Spleen (tissue), 11 donors: ENCODE results near the gene SEMA4A. TPM values are rescaled to one million over a fixed set of nuclear protein-coding genes. Genes with fewer than 3 reads are reported as not detected.
"Not testable (repeated sequence)": the region's sequence is repeated elsewhere in the genome, so short reads cannot be mapped to it uniquely, and the experiment has no call there.

Experiments used
- DNase-seq: peaks from one replicate; pipeline ENCODE4 v3.0.0-alpha.2; 2020
- H3K27ac ChIP-seq, 8 donors: fragments of 200-600 bp; sonication (generic) in 7 of 8; 1 replicate in 4 of 8; 2 replicates in 4 of 8; pipeline versions ENCODE4 v1.5.0 to v1.8.0; 2016 to 2021; ENCODE audit warnings: inconsistent platforms in 4 of 8, mild to moderate bottlenecking in 4 of 8, moderate library complexity in 1 of 8
- H3K27me3 ChIP-seq, 7 donors: fragments of 200-600 bp; sonication (generic) in 6 of 7; replicated peaks in 1 of 7; 1 replicate in 4 of 7; 2 replicates in 3 of 7; pipeline versions ENCODE4 v1.5.0 to v1.8.0; 2016 to 2021; ENCODE audit warnings: inconsistent platforms in 3 of 7, mild to moderate bottlenecking in 1 of 7
- H3K36me3 ChIP-seq, 6 donors: fragments of 200-600 bp; sonication (generic) in 5 of 6; 1 replicate in 4 of 6; 2 replicates in 2 of 6; pipeline versions ENCODE4 v1.5.0 to v1.8.0; 2016 to 2021; ENCODE audit warnings: inconsistent platforms in 2 of 6
- H3K4me1 ChIP-seq, 6 donors: fragments of 200-600 bp; sonication (generic) in 5 of 6; 1 replicate in 3 of 6; 2 replicates in 3 of 6; pipeline versions ENCODE4 v1.5.0 to v1.8.0; 2016 to 2021; ENCODE audit warnings: inconsistent platforms in 3 of 6
- H3K4me3 ChIP-seq, 8 donors: fragments of 200-600 bp; sonication (generic) in 7 of 8; 1 replicate in 4 of 8; 2 replicates in 4 of 8; pipeline versions ENCODE4 v1.5.0 to v1.8.0; 2016 to 2021; ENCODE audit warnings: inconsistent platforms in 4 of 8, mild to moderate bottlenecking in 4 of 8, moderate library complexity in 2 of 8
- H3K9me3 ChIP-seq, 8 donors: fragments of 200-600 bp; sonication (generic) in 7 of 8; 1 replicate in 4 of 8; 2 replicates in 4 of 8; pipeline versions ENCODE4 v1.5.0 to v1.8.0; 2016 to 2021; ENCODE audit warnings: inconsistent platforms in 4 of 8
- POLR2A ChIP-seq, 3 donors: fragments of 450-650 bp; IDR thresholded peaks; one replicate each; pipeline ENCODE4 v1.5.1; 2017; ENCODE audit warnings: antibody characterized with exemption in 3 of 3, mild to moderate bottlenecking in 1 of 3
- POLR2AphosphoS5 ChIP-seq, 3 donors: sonication (generic); formaldehyde crosslinking; IDR thresholded peaks; one replicate each; pipeline ENCODE4 v1.5.1; 2017; ENCODE audit warnings: antibody characterized with exemption in 3 of 3
- WGBS, 5 donors: extraction: QIAGEN DNeasy Blood & Tissue Kit in 3 of 5; methylation state at CpG; one replicate each; pipeline versions ENCODE4 v1.1.5 to v1.1.7; 2013 to 2018; 5-methylcytosine and 5-hydroxymethylcytosine counted together
- intact Hi-C: fragments of 100-400 bp; cut with DNase I; formaldehyde crosslinking; loops from one replicate; pipeline ENCODE4 v1.15.0; 2023; ENCODE audit warnings: low total_unique reads
- polyA plus RNA-seq, 3 donors: library from polyadenylated mRNA; stranded (reverse); fragments of 200-250 nt; gene quantifications; one replicate each; pipeline ENCODE4 v1.2.1, GENCODE V29; 2013
- total RNA-seq, 7 donors: library from RNA; depleted of rRNA in 3 of 7; stranded (reverse); fragments of >200 nt in 3 of 7; fragmentation: NEBNext Ultra II Directional in 4 of 7; extraction: Animal tissue kit (Norgen Biotek cat#: 25700) in 4 of 7; gene quantifications; one replicate each; pipeline versions ENCODE4 v1.1.0 to v1.2.1, GENCODE V29; 2016 to 2021
- TF ChIP-seq, protein P1 (sequence below), 11 experiments: fragments of 200-600 bp in 7 of 11; fragments of 450-650 bp in 4 of 11; sonication (generic) in 4 of 11; IDR thresholded peaks in 8 of 11; conservative IDR thresholded peaks in 3 of 11; 1 replicate in 7 of 11; 2 replicates in 4 of 11; pipeline versions ENCODE4 v1.4.0 to v1.8.0; 2016 to 2021; ENCODE audit warnings: antibody characterized with exemption in 11 of 11, inconsistent platforms in 4 of 11, mild to moderate bottlenecking in 1 of 11
- donor health status: healthy with polysubstance abuse.
- donor health status: DM: no; HTN: no; CAD: no; lungs with moderate emphysema.
- donor health status: DM: no; HTN: no; CAD: no.
- donor health status: Bipolar disorder and iron deficiency.
- donor health status: healthy.
- donor health status: DM: no; HTN: no; CAD: no.
- donor health status: DM: yes; HTN: yes; CAD: no.

SEMA4A gene
- total and polyA plus RNA-seq, 10 donors, result 7.1 to 65.9 (median 33.2) TPM

DNA sequence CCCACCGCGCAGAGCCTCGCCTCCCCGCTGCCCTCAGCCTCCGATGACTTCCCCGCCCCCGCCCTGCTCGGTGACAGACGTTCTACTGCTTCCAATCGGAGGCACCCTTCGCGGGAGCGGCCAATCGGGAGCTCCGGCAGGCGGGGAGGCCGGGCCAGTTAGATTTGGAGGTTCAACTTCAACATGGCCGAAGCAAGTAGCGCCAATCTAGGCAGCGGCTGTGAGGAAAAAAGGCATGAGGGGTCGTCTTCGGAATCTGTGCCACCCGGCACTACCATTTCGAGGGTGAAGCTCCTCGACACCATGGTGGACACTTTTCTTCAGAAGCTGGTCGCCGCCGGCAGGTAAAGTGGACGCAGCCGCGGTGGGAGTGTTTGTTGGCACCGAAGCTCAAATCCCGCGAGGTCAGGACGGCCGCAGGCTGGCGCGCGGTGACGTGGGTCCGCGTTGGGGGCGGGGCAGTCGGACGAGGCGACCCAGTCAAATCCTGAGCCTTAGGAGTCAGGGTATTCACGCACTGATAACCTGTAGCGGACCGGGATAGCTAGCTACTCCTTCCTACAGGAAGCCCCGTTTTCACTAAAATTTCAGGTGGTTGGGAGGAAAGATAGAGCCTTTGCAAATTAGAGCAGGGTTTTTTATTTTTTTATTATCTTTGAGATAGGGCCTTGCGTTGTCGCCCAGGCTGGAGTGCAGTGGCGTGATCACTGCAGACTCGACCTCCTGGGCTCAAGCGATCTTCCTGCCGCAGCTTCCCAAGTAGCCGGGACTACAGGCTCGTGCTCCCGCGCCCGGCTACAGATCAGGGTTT, 59.7 kb downstream of the SEMA4A start, which contains the start of gene PMF1:
PMF1 (plus strand) TSS at position 175 of the 811 bp plus-strand sequence; CDS start at position 184, 9 bp downstream.
- Histone ChIP-seq H3K27me3 (no peaks in the 10 kb centered on the region), H3K9me3 (no peaks in the 10 kb centered on the region), H3K36me3 (peaks cover 0 to 68% (median 18%) of the 10 kb centered on the region in 6 donors), H3K4me3 (peak within 1 kb of the TSS; percentile 38 to 82 (median 57)), H3K4me1 (peaks cover 24 to 59% (median 39%) of the 10 kb centered on the region in 6 donors), H3K27ac (peak within 1 kb of the TSS; percentile 93 to 99 (median 98))
- DNase-seq, result peak; percentile 98
- WGBS, 5 donors, result 0% methylated on average over 34 to 61 of the region's 61 CpGs
- intact Hi-C loops, result no loop called here
- TF ChIP-seq POLR2AphosphoS5 (IDR thresholded peaks at IDR 0.05) (peak; percentile 91 to 95 (median 95)), POLR2A (IDR thresholded peaks at IDR 0.05) (no peak)
- TF ChIP-seq, protein P1, sequence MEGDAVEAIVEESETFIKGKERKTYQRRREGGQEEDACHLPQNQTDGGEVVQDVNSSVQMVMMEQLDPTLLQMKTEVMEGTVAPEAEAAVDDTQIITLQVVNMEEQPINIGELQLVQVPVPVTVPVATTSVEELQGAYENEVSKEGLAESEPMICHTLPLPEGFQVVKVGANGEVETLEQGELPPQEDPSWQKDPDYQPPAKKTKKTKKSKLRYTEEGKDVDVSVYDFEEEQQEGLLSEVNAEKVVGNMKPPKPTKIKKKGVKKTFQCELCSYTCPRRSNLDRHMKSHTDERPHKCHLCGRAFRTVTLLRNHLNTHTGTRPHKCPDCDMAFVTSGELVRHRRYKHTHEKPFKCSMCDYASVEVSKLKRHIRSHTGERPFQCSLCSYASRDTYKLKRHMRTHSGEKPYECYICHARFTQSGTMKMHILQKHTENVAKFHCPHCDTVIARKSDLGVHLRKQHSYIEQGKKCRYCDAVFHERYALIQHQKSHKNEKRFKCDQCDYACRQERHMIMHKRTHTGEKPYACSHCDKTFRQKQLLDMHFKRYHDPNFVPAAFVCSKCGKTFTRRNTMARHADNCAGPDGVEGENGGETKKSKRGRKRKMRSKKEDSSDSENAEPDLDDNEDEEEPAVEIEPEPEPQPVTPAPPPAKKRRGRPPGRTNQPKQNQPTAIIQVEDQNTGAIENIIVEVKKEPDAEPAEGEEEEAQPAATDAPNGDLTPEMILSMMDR (IDR thresholded peaks at IDR 0.05 in 8 of 11, conservative IDR thresholded peaks at IDR 0.05 in 3 of 11), result peak in 4 of 11 experiments; percentile 16 to 41 (median 31)

DNA sequence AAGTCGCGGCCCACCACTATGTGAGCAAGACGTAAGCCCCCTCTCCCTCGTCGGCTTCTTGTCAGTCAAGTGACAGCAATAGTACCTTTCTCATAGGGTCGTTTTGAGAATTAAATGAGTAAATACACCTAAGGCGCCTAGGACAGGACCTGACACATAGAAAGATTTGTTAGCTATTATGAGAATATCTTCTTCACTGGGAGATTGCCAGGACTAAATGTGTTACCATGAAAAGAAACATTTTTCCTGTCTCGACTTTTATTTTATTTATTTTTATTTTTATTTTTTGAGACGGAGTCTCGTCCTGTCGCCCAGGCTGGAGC, 60.2 kb downstream of the SEMA4A start:
- H3K36me3 ChIP-seq, result peaks cover 0 to 63% (median 13%) of the 10 kb centered on the region in 6 donors
- H3K27ac ChIP-seq, result peak overlapping the region; percentile 93 to 99 (median 98)
- H3K4me1 ChIP-seq, result peaks cover 27 to 64% (median 44%) of the 10 kb centered on the region in 6 donors
- no peak for DNase-seq
- H3K27me3 ChIP-seq, result no peaks in the 10 kb centered on the region
- no peaks in the 10 kb centered on the region for H3K9me3 ChIP-seq
- 21 to 30% (median 26%) methylated on average over 11 of the region's 11 CpGs for WGBS, 5 donors
- intact Hi-C loops, result no loop called here
- TF ChIP-seq POLR2A (IDR thresholded peaks at IDR 0.05) (no peak), POLR2AphosphoS5 (IDR thresholded peaks at IDR 0.05) (no peak)
- TF ChIP-seq, protein P1 (IDR thresholded peaks at IDR 0.05 in 8 of 11, conservative IDR thresholded peaks at IDR 0.05 in 3 of 11), result no peak
- peak overlapping the region; percentile 38 to 82 (median 57) for H3K4me3 ChIP-seq

DNA sequence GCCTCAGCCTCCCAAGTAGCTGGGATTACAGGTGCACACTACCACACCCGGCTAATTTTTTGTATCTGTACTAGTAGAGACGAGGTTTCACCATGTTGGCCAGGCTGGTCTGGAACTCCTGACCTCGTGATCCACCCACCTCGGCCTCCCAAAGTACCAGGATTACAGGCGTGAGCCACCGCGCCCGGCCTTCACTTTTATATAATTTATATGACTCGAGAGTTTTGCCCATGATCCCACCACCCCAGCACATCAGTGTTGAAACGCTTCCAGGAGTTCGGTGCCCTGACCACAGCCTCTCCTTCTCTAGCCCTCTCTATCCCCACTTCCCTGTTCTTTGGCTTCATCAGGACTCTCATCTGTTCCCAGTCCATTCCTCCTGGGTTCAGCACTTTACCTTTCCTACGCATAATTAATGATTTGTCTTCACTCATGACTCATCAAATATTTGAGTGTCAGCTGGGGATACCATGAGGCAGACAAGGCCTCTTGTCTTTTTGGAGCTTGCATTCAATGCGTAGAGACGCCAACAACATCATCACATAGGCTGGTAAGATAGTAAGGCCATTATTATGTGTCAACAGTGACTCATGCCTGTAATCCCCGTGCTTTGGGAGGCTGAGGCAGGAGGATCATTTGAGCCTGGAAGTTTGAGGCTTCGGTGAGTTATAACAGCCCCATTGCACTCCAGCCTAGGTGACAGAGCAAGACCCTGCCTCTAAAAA, 60.8 kb downstream of the SEMA4A start:
- Histone ChIP-seq H3K4me3 (peak overlapping the region in 7 of 8 donors; percentile 53 to 82 (median 58)), H3K36me3 (peaks cover 0 to 59% (median 10%) of the 10 kb centered on the region in 6 donors), H3K9me3 (no peaks in the 10 kb centered on the region), H3K27me3 (no peaks in the 10 kb centered on the region), H3K27ac (peak overlapping the region in 7 of 8 donors; percentile 93 to 99 (median 97)), H3K4me1 (peaks cover 27 to 70% (median 48%) of the 10 kb centered on the region in 6 donors)
- TF ChIP-seq, protein P1 (IDR thresholded peaks at IDR 0.05 in 8 of 11, conservative IDR thresholded peaks at IDR 0.05 in 3 of 11), result no peak
- TF ChIP-seq POLR2A (IDR thresholded peaks at IDR 0.05) (no peak), POLR2AphosphoS5 (IDR thresholded peaks at IDR 0.05) (no peak)
- intact Hi-C loops, result no loop called here
- DNase-seq, result no peak
- 76 to 87% (median 82%) methylated on average over 16 of the region's 16 CpGs for WGBS, 5 donors

DNA sequence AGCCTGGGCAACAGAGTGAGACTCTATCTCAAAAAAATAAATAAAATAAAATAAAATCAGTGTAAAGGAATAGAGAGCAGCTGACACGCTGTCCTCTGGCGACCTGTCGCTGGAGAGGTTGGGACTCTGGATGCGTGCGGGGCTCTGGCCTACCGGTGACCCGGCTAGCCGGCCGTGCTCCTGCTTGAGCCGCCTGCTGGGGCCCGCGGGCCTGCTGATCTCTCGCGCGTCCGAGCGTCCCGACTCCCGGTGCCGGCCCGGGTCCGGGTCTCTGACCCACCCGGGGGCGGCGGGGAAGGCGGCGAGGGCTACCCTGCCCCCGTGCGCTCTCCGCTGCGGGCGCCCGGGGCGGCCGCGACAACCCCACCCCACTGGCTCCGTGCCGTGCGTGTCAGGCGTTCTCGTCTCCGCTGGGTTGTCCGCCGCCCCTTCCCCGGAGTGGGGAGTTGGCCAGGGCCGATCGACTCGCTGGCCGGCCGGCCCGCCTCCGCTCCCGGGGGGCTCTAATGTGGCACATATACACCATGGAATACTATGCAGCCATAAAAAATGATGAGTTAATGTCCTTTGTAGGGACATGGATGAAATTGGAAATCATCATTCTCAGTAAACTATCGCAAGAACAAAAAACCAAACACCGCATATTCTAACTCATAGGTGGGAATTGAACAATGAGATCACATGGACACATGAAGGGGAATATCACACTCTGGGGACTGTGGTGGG, 63.1 kb downstream of the SEMA4A start:
- H3K4me3 ChIP-seq, H3K9me3 ChIP-seq, H3K27me3 ChIP-seq, intact Hi-C loops: not testable (repeated sequence)
- H3K4me1 ChIP-seq, result peaks cover 27 to 90% (median 51%) of the 10 kb centered on the region in 6 donors
- WGBS, 5 donors, result 90 to 97% (median 92%) methylated on average over 54 to 55 of the region's 55 CpGs
- H3K27ac ChIP-seq, result peak overlapping the region in 4 of 8 donors; percentile 85 to 99 (median 87)
- DNase-seq, result peak; percentile 72
- H3K36me3 ChIP-seq, result peaks cover 0 to 59% (median 13%) of the 10 kb centered on the region in 6 donors
